Measurements from ENCODE around the gene SYVN1.
A peak's percentile ranks its signal among the peaks of the same experiment; 100 is the strongest.
"Not testable (repeated sequence)": the region's sequence is repeated elsewhere in the genome, so short reads cannot be mapped to it uniquely, and the experiment has no call there.

SYVN1 gene

DNA sequence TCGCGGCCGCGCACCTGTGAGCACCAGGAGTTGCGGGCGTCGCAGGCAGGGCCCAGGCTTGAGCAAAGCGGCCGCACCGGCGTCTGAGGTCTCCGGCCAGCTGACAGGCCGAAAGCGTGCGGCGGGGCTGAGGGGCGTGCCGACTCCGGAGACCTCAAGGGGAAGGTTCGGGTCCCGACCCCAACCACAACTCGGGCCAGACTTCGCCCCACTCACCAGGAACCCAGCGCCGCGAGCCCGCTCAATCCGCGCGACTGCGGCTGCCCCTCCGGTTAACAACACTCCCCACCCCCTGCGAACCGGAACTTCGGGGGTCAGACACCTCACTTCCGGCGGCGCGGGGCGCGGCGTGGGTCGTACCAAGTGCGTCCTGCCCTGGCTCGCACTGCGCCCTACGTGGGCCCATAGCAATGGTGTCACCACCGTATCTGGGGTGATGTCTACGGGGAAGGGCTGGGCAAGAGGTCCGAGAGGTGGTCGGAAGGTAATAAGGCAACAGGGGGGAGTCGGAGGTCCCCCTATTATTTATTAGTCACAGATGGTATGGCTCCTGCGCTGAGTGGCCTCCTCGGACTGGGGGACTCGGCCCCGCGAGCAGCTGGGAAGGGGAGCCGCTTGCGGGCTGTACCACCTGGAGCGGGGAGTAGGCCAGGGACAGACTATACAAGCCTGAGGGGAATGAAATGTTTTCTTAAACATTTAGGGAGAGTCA is at the start of gene SYVN1:
SYVN1 (minus strand) TSS at position 280 of the 712 bp plus-strand sequence. CDS start 918 bp downstream, outside the sequence.
- peak within 1 kb of the TSS; percentile 78 for H3K4me3 ChIP-seq (ENCODE audit: low read depth, low read length)
- DNase-seq (ENCODE audit: low read depth), result peak; percentile 60
- in situ Hi-C loops (cut with HindIII; ENCODE audit: low sequenced_read_pairs), result no loop called here
- TF ChIP-seq CTCF (IDR thresholded peaks at IDR 0.05; ENCODE audit: low read depth, low read length, missing control alignments), result no peak

DNA sequence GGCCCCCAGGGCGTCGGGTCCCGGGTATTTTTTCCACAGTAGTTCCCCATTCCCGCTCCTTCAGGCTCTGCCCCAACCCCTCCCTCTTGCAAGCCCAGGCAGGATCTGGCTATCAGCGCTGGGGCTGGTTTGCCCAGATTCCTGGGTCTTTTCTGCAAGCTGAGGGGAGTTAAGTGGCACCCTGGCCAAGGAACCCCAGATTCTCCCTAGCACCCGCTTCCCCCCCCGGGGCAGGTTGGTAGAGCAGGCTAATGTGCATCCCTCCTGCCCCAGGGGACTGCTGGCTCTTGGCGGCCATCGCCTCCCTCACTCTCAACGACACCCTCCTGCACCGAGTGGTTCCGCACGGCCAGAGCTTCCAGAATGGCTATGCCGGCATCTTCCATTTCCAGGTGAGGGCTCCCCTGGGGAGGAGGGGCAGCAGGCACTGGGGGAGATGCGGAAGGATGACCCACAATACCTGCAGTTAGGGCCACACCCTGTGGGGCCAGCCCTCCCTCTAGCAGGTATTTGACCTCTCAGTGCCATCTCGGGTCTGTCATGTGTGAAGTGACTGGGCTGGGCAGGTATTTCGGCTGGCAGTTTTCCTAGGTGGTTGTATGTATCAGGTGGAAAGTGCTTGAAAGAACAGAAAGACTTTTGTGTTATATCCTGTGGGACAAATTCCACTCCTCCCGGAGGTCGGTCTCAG is 49.0 kb upstream of the SYVN1 start:
- in situ Hi-C loops (cut with HindIII; ENCODE audit: low sequenced_read_pairs), result no loop called here
- no peak for DNase-seq (ENCODE audit: low read depth)
- no peak for TF ChIP-seq CTCF (IDR thresholded peaks at IDR 0.05; ENCODE audit: low read depth, low read length, missing control alignments)
- H3K4me3 ChIP-seq (ENCODE audit: low read depth, low read length), result peak overlapping the region; percentile 93

DNA sequence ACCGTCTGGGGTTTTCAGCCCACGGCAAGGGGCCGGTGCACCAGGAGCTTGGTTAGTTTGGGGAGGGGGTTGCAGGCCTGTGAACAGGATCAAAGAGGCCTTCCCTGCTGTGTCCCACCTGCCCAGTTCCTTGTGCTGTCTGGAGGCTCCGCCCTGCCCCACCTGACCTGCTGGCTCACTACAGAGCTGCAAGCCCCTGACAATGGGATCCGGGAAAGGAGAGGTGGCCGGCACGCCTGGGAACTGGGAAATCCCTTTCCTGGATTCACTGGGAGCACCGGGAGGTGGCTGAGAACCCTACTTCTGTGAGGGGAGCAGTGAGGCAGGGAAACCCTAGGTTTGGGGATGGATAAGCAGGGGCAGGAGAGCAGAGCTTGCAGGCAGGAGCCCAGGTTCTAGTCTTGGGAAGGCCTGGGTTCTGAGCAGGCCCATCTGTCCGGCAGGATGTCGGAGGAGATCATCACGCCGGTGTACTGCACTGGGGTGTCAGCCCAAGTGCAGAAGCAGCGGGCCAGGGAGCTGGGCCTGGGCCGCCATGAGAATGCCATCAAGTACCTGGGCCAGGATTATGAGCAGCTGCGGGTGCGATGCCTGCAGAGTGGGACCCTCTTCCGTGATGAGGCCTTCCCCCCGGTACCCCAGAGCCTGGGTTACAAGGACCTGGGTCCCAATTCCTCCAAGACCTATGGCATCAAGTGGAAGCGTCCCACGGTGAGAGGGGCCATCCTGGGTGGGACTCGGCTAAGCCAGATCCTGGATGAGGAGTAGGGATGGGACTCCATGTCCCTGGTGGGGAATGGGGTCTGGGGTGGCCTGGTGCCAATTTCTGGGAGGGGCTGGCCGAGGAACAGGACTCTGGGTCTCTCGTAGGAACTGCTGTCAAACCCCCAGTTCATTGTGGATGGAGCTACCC is 48.2 kb upstream of the SYVN1 start:
- DNase-seq (ENCODE audit: low read depth), result no peak
- no peak for TF ChIP-seq CTCF (IDR thresholded peaks at IDR 0.05; ENCODE audit: low read depth, low read length, missing control alignments)
- peak overlapping the region; percentile 93 for H3K4me3 ChIP-seq (ENCODE audit: low read depth, low read length)
- in situ Hi-C loops (cut with HindIII; ENCODE audit: low sequenced_read_pairs), result no loop called here

DNA sequence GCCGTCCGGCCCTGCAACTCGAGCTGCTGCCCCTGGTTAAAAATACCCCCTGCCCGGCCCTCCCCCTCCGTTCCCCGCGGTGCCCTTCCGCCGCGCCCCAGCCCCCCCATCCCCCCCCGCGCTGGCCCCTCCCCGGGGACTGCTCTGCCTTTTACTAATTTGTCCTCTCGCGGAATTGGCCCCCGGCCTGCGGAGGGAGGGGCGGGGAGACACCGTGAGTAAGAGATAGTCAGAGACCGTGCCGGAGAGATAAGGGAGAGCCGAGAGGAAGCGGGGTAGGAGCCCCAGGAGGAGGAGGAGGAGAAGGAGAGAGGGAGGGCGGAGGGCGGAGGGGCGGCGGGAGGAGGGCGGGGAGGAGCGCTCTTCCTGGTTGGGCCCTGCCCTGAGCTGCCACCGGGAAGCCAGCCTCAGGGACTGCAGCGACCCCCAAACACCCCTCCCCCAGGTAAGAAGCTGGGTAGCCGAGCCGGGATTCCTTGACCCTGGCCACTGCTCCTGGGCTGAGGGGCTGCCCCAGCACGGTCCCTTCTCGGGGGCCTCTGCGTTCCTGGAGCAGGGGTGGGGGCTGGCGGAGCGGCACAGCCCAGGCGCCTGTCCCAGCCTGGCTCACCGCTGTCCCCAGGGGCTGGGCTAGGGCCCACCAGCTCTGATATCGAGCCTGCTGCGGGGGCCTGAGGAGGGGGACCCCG is 47.4 kb upstream of the SYVN1 start, which contains the start of gene CAPN1:
CAPN1 (plus strand) TSS at position 360 of the 689 bp plus-strand sequence. CDS start 774 bp downstream, outside the sequence.
- peak within 1 kb of the TSS; percentile 93 for H3K4me3 ChIP-seq (ENCODE audit: low read depth, low read length)
- in situ Hi-C loops (cut with HindIII; ENCODE audit: low sequenced_read_pairs), result no loop called here
- TF ChIP-seq CTCF (IDR thresholded peaks at IDR 0.05; ENCODE audit: low read depth, low read length, missing control alignments), result no peak
- no peak for DNase-seq (ENCODE audit: low read depth)

DNA sequence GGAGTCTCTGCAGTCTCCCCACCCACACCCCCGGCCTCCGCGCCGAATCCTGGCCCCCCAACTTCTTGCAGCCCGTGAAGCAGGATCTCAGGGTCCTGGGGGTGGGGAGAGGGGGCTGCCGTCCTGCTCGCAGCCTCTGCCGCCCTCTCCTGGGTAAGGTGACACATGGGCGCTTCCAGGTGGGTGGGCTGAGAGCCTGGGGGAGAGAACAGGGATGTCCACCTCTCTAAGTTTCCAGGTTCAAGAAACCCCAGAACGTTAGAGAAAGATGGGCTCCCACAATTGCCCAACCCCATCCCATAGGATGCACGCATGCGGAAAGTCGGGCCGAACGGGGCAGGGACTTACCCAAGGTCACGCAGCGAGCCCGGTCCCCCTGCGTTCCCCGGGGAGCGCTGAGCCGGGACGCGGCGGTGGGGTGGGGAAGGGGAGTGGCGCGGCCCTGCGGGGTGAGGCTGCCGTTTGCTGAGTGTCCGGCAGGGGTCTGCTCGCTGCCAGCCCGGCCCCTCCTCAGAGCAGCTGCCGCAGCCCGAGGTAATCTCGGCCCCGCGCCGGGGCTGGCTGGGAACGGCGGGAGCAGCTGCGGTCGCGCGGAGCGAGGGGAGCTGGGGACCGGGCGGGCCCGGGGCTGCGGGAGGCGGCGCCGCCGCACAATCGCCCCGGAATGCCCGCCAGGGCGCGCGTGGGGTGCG is 46.7 kb upstream of the SYVN1 start:
- in situ Hi-C loops (cut with HindIII; ENCODE audit: low sequenced_read_pairs), result no loop called here
- TF ChIP-seq CTCF (IDR thresholded peaks at IDR 0.05; ENCODE audit: low read depth, low read length, missing control alignments), result peak; percentile 37
- no peak for DNase-seq (ENCODE audit: low read depth)
- peak overlapping the region; percentile 93 for H3K4me3 ChIP-seq (ENCODE audit: low read depth, low read length)

DNA sequence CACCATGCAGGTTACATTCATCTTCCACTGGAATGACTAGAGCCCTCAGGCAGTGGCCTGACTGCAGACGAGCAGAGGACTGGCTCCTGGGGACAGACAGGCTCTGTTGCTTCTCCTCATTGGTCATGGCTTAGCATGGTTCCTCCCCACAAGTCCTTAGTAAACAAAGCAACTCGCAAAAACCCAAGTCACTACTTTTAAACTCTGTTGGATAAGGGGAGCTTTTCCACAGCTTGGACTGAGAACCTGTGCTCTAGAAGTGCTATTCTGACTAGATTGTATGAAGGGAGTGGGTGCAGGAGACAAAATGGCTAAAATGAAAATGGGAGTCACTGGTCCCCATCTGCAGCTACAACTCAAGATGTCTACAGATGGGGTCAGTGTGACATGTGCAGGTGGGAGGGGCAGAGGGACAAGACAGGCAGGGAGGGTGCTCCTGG is 40.3 kb upstream of the SYVN1 start:
- H3K4me3 ChIP-seq (ENCODE audit: low read depth, low read length); in situ Hi-C loops (cut with HindIII; ENCODE audit: low sequenced_read_pairs); DNase-seq (ENCODE audit: low read depth): not testable (repeated sequence)
